A549 (cell line): ENCODE data around the gene NR2C2.

Experiments used
- POLR2A ChIP-seq: IDR thresholded peaks from 2 replicates; pipeline ENCODE4 v1.6.1; 2012; ENCODE audit warnings: mild to moderate bottlenecking, low read length
- TF ChIP-seq, protein P1 (sequence below): fragments of 150-350 bp; IDR thresholded peaks from 2 replicates; pipeline ENCODE4 v1.6.1; 2014; ENCODE audit warnings: low read depth, mild to moderate bottlenecking, low read length
- TF ChIP-seq, protein P2 (sequence below): fragments of >200 bp; sonication (Bioruptor Twin); formaldehyde crosslinking; IDR thresholded peaks from 3 replicates; pipeline ENCODE4 v1.5.1; 2016
- TF ChIP-seq, protein P3 (sequence below): fragments of 250-450 bp; sonication (Bioruptor Pico); IDR thresholded peaks from 2 replicates; pipeline ENCODE4 v1.5.0; 2020; ENCODE audit warnings: low read depth, mild to moderate bottlenecking, moderate library complexity

DNA sequence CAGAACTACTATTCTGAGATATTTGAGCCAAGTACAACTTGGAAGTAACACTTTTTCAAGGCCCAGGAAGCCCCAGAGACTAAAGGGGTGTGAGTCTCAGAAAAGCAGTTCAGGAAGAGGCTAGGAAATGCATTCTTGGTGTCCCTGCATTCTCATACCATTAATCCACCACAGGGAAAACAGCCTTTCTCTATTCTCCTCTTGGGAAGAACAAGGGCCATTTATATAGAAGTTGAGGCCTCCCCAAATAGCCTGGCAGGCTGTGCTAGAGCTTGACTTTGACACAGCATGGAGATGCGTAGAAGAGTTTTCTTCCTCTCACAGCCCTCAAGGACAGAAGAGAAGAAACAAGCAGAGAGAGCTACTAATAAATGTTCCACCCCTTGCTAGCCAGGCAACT is 5.5 kb upstream of the NR2C2 start:
- TF ChIP-seq, protein P1, sequence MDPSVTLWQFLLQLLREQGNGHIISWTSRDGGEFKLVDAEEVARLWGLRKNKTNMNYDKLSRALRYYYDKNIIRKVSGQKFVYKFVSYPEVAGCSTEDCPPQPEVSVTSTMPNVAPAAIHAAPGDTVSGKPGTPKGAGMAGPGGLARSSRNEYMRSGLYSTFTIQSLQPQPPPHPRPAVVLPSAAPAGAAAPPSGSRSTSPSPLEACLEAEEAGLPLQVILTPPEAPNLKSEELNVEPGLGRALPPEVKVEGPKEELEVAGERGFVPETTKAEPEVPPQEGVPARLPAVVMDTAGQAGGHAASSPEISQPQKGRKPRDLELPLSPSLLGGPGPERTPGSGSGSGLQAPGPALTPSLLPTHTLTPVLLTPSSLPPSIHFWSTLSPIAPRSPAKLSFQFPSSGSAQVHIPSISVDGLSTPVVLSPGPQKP, result no peak
- no peak for TF ChIP-seq POLR2A
- TF ChIP-seq, protein P2, sequence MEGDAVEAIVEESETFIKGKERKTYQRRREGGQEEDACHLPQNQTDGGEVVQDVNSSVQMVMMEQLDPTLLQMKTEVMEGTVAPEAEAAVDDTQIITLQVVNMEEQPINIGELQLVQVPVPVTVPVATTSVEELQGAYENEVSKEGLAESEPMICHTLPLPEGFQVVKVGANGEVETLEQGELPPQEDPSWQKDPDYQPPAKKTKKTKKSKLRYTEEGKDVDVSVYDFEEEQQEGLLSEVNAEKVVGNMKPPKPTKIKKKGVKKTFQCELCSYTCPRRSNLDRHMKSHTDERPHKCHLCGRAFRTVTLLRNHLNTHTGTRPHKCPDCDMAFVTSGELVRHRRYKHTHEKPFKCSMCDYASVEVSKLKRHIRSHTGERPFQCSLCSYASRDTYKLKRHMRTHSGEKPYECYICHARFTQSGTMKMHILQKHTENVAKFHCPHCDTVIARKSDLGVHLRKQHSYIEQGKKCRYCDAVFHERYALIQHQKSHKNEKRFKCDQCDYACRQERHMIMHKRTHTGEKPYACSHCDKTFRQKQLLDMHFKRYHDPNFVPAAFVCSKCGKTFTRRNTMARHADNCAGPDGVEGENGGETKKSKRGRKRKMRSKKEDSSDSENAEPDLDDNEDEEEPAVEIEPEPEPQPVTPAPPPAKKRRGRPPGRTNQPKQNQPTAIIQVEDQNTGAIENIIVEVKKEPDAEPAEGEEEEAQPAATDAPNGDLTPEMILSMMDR, result no peak
- TF ChIP-seq, protein P3, sequence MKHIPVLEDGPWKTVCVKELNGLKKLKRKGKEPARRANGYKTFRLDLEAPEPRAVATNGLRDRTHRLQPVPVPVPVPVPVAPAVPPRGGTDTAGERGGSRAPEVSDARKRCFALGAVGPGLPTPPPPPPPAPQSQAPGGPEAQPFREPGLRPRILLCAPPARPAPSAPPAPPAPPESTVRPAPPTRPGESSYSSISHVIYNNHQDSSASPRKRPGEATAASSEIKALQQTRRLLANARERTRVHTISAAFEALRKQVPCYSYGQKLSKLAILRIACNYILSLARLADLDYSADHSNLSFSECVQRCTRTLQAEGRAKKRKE (CRISPR knock-in tag), result no peak
